ENCODE results near the gene CRIM1.

Gene CRIM1

GRCh38 chr2:36459725-36460137, 104.2 kb downstream of the CRIM1 start:
- peak; percentile 27 for DNase-seq

- no peak for DNase-seq
Observed at GRCh38 chr2:36461039-36461681, 105.6 kb downstream of the CRIM1 start.

- no peak for DNase-seq
Observed at GRCh38 chr2:36462311-36462935, 106.8 kb downstream of the CRIM1 start.

GRCh38 chr2:36463365-36463764, 107.8 kb downstream of the CRIM1 start:
- no peak for DNase-seq

- no peak for DNase-seq
Observed at GRCh38 chr2:36464006-36464721, 108.6 kb downstream of the CRIM1 start.

- no peak for DNase-seq
Observed at GRCh38 chr2:36466135-36466534, 110.6 kb downstream of the CRIM1 start.

- no peak for DNase-seq
Observed at GRCh38 chr2:36468463-36469105, 113.0 kb downstream of the CRIM1 start.

- DNase-seq: no peak
Observed at GRCh38 chr2:36469106-36469477, 113.5 kb downstream of the CRIM1 start.

GRCh38 chr2:36469710-36470109, 114.1 kb downstream of the CRIM1 start:
- no peak for DNase-seq

- no peak for DNase-seq
Observed at GRCh38 chr2:36473230-36473629, 117.7 kb downstream of the CRIM1 start.

GRCh38 chr2:36476411-36476810, 120.8 kb downstream of the CRIM1 start:
- DNase-seq: no peak

GRCh38 chr2:36477315-36477714, 121.7 kb downstream of the CRIM1 start:
- no peak for DNase-seq

GRCh38 chr2:36477746-36478145, 122.2 kb downstream of the CRIM1 start:
- no peak for DNase-seq

GRCh38 chr2:36478332-36478738, 122.8 kb downstream of the CRIM1 start:
- no peak for DNase-seq

- no peak for DNase-seq
Observed at GRCh38 chr2:36478999-36479398, 123.4 kb downstream of the CRIM1 start.

- DNase-seq: no peak
Observed at GRCh38 chr2:36479406-36479805, 123.8 kb downstream of the CRIM1 start.

- DNase-seq: no peak
Observed at GRCh38 chr2:36480028-36480427, 124.5 kb downstream of the CRIM1 start.

GRCh38 chr2:36480636-36481035, 125.1 kb downstream of the CRIM1 start:
- DNase-seq: no peak

GRCh38 chr2:36481709-36482108, 126.1 kb downstream of the CRIM1 start:
- no peak for DNase-seq

GRCh38 chr2:36482576-36483214, 127.1 kb downstream of the CRIM1 start:
- DNase-seq: no peak

- no peak for DNase-seq
Observed at GRCh38 chr2:36483290-36483689, 127.7 kb downstream of the CRIM1 start.

- no peak for DNase-seq
Observed at GRCh38 chr2:36484454-36484853, 128.9 kb downstream of the CRIM1 start.

- no peak for DNase-seq
Observed at GRCh38 chr2:36485521-36485920, 129.9 kb downstream of the CRIM1 start.
